HG03432 (cell line): ENCODE results near the gene CKMT1A.

Experiments
- ATAC-seq: cut with Tn5 transposase; IDR thresholded peaks from one replicate; pipeline ENCODE4 v1.9.1; 2021; ENCODE audit warnings: mild to moderate bottlenecking, moderate library complexity; ENCODE audit not compliant: unreplicated experiment

CKMT1A gene

GRCh38 chr15:43746903-43747309 is 53.2 kb downstream of the CKMT1A start:
- peak; percentile 19 for ATAC-seq

GRCh38 chr15:43748376-43748775 is 54.7 kb downstream of the CKMT1A start:
- no peak for ATAC-seq
